GM19099 (cell line): ENCODE measurements around the gene NXPE4.

Experiments
- POLR2A ChIP-seq: IDR thresholded peaks from 3 replicates; pipeline ENCODE4 v1.6.1; 2011; ENCODE audit warnings: low read depth; ENCODE audit not compliant: insufficient read length; ENCODE audit errors: extremely low read depth

NXPE4 gene

DNA sequence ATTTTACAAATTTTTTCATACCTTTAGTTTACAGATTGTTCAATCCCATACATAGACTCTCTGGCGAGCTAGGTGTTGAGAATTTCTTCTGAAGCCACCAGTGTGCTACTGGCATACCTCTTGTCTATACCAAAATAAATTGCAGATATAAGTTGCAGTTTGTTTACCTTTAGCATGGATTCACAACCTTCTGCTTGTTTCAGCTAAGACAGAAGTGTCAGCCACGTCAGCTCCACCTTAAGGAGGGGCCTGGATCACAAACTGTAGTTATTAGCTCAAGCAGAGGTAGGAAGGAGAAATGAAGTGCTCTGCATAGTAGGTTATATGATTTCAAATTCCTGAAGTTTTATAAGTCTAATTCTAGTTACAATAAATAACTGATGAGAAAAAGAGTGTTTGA lies at the start of gene NXPE4:
Gene NXPE4, minus strand, starts transcription at position 216 of the 400 bp plus-strand sequence. CDS start 1,027 bp downstream, outside the sequence.
- no peak for TF ChIP-seq POLR2A

DNA sequence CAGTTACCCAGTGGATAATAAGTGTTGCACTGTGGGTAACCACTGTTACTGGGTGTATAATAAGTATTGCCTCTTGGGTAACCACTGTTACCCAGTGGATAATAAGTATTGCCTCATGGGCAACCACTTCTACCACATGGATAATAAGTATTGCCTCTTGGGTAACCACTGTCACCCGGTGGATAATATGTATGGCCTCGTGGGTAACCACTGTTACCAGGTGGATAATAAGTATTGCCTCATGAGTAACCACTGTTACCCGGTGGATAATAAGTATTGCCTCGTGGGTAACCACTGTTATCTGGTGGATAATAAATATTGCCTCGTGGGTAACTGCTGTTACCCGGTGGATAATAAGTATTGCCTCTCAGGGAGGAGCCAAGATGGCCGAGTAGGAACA lies 29.7 kb upstream of the NXPE4 start:
- TF ChIP-seq POLR2A: no peak

DNA sequence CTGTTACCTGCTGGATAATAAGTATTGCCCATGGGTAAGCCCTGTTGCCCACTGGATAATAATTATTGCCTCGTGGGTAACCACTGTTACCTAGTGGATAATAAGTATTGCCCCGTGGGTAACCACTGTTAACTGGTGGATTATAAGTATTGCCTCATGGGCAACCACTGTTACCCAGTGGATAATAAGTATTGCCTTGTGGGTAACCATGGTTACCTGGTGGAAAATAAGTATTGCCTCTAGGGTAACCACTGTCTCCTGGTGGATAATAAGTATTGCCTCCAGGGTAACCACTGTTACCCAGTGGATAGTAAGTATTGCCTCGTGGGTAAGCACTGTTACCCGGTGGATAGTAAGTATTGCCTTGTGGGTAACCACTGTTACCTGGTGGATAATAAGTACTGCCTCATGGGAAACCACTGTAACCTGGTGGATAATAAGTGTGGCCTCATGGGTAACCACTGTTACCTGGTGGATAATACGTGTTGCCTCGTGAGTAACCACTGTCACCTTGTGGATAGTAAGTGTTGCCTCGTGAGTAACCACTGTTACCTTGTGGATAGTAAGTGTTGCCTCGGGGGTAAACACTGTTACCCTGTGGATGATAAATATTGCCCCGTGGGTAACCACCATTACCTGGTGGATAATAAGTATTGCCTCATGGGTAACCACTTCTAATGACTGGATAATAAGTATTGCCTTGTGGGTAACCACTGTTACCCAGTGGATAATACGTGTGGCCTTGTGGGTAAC lies 29.0 kb upstream of the NXPE4 start:
- no peak for TF ChIP-seq POLR2A

DNA sequence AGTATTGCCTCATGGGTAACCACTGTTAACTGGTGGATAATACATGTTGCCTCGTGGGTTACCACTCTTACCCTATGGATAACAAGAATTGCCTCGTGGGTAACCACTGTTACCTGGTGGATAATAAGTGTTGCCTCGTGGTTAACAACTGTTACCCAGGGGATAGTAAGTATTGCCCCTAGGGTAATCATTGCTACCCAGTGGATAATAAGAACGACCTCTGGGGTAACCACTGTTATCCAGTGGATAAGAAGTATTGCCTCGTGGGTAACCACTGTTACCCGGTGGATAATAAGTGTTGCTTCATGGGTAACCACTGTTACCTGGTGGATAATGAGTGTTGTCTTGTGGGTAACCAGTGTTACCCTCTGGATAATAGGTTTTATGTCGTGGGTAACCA lies 28.1 kb upstream of the NXPE4 start:
- TF ChIP-seq POLR2A: no peak

DNA sequence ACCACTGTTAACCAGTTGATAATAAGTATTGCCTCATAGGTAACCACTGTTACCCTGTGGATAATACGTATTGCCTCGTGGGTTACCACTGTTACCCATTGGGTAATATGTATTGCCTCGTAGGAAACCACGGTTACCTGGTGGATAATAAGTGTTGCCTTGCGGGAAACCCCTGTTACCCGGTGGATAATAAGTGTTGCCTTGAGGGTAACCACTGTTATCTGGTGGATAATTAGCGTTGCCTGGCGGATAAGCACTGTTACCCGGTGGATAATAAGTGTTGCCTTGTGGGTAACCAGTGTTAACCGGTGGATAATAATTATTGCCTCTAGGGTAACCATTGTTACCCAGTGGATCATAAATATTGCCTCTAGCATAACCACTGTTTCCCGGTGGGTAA lies 27.3 kb upstream of the NXPE4 start:
- TF ChIP-seq POLR2A: no peak

DNA sequence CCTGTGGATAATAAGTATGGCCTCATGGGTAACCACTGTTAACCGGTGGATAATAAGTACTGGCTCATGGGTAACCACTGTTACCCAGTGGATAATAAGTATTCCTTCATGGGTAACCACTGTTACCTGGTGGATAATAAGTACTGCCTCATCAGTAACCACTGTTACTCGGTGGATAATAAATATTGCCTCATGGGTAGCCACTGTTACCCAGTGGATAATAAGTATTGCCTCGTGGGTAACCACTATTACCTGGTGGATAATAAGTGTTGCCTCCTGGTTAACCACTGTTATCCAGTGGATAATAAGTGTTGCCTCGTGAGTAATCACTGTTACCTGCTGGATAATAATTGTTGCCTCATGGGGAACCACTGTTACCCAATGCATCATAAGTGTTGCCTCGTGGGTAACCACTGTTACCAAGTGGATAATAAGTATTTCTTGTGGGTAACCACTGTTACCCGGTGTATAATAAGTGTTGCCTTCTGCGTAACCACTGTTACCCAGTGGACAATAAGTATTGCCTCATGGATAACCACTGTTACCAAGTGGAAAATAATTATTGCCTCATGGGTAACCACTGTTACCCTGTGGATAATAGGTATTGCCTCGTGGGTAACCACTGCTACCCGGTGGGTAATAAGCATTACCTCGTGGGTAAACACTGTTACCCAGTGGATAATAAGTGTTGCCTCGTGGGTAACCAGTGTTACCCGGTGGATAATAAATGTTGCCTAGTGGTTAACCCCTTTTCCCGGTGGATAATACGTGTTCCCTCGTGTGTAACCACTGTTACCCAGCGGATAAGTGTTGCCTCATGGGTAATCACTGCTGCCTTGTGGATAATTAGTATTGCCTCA lies 26.6 kb upstream of the NXPE4 start:
- TF ChIP-seq POLR2A: no peak

DNA sequence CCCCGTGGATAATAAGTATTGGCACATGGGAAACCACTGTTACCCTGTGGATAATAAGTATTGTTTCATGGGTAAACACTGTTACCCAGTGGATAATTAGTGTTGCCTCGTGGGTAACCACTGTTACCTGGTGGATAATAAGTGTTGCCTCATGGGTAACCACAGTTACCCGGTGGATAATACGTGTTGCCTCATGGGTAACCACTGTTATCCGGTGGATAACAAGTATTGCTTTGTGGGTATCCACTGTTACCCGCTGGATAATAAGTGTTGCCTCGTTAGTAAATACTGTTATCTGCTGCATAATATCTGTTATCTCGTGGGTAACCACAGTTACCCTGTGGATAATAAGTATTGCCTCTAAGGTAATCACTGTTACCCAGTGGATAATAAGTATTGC lies 25.5 kb upstream of the NXPE4 start:
- TF ChIP-seq POLR2A: no peak

DNA sequence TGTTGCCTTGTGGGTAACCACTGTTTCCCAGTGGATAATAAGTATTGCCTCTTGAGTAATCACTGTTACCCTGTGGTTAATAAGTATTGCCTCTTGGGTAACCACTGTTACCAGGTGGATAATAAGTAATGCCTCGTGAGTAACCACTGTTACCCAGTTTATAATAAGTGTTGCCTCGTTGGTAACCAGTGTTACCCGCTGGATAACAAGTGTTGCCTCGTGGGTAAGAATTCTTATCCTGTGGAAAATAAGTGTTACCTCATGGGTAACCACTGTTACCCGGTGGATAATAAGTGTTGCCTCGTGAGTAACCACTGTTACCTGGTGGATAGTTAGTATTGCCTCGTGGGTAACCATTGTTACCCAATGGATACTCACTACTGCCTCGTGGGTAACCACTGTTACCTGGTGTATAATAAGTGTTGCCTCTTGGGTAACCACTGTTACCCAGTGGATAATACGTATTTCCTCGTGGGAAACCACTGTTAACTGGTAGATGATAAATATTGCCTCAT lies 24.1 kb upstream of the NXPE4 start:
- TF ChIP-seq POLR2A: no peak

DNA sequence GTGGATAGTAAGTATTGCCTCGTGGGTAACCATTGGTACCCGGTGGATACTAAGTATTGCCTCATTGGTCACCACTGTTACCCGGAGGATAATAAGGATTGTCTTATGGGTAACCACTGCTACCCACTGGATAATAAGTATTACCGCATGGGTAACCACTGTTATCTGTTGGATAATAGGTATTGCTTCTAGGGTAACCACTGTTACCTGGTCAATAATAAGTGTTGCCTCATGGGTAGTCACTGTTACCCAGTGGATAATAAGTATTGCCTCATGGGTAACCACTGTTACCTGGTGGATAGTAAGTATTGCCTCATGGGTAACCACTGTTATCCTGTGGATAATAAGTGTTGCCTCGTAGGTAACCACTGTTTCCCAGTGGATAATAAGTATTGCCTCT lies 22.6 kb upstream of the NXPE4 start:
- no peak for TF ChIP-seq POLR2A

DNA sequence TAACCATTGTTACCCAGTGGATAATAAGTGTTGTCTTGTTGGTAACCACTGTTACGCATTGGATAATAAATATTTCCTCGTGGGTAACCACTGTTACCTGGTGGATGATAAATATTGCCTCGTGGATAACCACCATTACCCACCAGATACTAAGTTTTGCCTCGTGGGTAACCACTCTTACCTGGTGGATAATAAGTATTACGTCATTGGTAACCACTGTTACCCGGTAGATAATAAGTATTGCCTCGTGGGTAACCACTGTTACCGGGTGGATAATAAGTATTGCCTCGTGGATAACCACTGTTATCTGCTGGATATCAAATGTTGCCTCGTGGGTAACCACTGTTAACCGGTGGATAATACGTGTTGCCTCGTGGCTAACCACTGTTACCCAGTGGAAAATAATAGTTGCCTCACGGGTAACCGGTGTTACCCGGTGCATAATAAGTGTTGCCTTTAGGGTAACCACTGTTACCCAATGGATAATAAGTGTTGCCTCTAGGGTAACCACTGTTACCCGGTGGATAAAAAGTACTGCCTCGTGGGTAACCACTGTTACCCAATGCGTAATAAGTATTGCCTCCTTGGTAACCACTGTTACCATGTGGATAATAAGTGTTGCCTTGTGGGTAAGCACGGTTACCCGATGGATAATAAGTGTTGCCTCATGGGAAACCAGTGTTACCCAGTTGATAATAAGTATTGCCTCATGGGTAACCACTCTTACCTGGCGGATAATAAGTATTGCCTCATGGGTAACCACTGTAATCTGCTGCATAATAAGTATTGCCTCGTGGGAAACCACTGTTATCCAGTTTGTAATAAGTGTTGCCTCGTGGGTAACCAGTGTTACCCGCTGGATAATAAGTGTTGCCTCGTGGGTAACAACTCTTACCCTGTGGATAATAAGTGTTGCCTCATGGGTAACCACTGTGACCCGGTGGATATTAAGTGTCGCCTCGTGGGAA lies 21.9 kb upstream of the NXPE4 start:
- no peak for TF ChIP-seq POLR2A

DNA sequence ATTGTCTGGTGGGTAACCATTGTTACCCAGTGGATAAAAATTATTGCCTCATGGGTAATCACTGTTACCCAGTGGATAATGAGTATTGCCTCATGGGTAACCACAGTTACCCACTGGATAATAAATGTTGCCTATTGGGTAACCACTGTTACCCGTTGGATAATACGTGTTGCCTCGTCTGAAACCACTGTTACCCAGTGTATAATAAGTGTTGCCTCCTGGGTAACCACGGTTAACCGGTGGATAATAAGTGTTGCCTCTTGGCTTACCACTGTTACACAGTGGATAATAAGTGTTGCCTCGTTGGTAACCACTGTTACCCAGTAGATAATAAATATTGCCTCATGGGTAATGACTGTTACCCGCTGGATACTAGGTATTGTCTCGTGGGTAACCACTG lies 20.9 kb upstream of the NXPE4 start:
- no peak for TF ChIP-seq POLR2A

DNA sequence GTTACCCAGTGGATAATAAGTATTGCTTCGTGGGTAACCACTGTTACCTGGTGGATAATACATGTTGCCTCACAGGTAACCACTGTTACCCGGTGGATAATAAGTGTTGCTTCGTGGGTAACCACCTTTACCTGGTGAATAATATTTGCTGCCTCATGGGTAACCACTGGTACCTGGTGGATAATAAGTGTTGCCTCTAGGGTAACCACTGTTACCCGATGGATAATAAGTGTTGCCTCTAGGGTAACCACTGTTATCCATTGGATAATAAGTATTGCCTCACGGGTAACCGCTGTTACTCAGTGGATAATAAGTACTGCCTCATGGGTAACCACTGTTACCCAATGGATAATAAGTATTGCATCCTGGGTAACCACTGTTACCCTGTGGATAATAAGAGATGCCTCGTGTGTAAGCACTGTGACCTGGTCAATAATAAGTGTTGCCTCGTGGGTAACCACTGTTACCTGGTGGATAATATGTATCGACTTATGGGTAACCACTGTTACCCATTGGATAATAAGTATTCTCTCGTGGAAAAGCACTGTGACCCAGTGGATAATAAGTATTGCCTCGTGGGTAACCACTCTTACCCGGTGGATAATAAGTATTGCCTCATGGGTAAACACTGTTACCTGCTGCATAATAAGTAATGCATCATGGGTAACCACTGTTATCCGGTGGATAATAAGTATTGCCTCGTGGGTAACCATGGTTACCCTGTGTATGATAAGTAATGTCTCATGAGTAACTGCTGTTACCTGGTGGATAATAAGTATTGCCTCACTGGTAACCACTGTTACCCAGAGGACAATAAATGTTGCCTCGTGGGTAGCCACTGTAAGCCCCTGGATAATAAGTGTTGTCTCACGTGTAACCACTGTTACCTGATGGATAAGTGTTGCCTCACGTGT lies 20.1 kb upstream of the NXPE4 start:
- no peak for TF ChIP-seq POLR2A

DNA sequence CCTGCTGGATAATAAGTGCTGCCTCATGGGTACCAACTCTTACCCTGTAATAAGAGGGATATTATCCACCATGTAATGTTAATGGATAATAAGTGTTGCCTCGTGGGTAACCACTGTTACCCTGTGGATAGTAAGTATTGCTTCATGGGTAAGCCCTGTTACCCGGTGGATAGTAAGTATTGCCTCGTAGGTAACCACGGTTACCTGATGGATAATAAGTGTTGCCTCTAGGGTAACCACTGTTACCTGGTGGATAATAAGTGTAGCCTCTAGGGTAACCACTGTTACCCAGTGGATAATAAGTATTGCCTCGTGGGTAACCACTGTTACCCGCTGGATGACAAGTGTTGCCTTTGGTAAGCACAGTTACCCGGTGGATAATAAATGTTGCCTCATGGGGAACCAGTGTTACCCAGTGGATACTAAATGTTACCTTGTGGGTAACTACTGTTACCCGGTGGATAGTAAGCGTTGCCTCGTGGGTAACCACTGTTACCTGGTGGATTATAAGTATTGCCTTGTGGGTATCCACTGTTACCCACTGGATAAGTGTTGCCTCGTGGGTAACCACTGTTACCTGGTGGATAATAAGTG lies 18.6 kb upstream of the NXPE4 start:
- TF ChIP-seq POLR2A: no peak
